ENCODE data around the gene RPL36. TPM values are rescaled to one million over a fixed set of nuclear protein-coding genes. Genes with fewer than 3 reads are reported as not detected.

The RPL36 gene
- total and polyA plus RNA-seq, 2 donors (not counting 1 experiment from before 2014, with no cell fraction given), result 341 to 864 TPM

GRCh38 chr19:5673752-5674151 lies 16.3 kb upstream of the RPL36 start:
- no peaks in the 10 kb centered on the region for H4K20me1 ChIP-seq (ENCODE audit: control insufficient read depth, extremely low read depth, insufficient read depth, low read length)
- no peaks in the 10 kb centered on the region for H3K79me2 ChIP-seq (ENCODE audit: control insufficient read depth, insufficient read depth, low read length)
- peaks cover 14% of the 10 kb centered on the region for H3K36me3 ChIP-seq (ENCODE audit: control insufficient read depth, insufficient read depth, low read length)
- H3K4me2 ChIP-seq (ENCODE audit: extremely low read depth, insufficient read depth, low read length), result no peak overlapping the region
- H2AFZ ChIP-seq (ENCODE audit: low read length), result no peak overlapping the region
- H3K27ac ChIP-seq (ENCODE audit: insufficient read depth, low read length), result no peak overlapping the region
- TF ChIP-seq, protein P1, sequence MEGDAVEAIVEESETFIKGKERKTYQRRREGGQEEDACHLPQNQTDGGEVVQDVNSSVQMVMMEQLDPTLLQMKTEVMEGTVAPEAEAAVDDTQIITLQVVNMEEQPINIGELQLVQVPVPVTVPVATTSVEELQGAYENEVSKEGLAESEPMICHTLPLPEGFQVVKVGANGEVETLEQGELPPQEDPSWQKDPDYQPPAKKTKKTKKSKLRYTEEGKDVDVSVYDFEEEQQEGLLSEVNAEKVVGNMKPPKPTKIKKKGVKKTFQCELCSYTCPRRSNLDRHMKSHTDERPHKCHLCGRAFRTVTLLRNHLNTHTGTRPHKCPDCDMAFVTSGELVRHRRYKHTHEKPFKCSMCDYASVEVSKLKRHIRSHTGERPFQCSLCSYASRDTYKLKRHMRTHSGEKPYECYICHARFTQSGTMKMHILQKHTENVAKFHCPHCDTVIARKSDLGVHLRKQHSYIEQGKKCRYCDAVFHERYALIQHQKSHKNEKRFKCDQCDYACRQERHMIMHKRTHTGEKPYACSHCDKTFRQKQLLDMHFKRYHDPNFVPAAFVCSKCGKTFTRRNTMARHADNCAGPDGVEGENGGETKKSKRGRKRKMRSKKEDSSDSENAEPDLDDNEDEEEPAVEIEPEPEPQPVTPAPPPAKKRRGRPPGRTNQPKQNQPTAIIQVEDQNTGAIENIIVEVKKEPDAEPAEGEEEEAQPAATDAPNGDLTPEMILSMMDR (conservative IDR thresholded peaks at IDR 0.05 in 1 of 2, IDR thresholded peaks at IDR 0.05 in 1 of 2; ENCODE audit: low read depth in 1 of 2, low read length in 2 of 2), result no peak
- TF ChIP-seq EZH2 (IDR thresholded peaks at IDR 0.05; ENCODE audit: low read length, missing control alignments), result no peak
- H3K9ac ChIP-seq (ENCODE audit: insufficient read depth, low read length), result no peak overlapping the region
- no peaks in the 10 kb centered on the region for H3K27me3 ChIP-seq (ENCODE audit: control insufficient read depth, insufficient read depth, low read length)
- no peaks in the 10 kb centered on the region for H3K4me1 ChIP-seq (ENCODE audit: control insufficient read depth, extremely low read depth, insufficient read depth, low read length)
- H3K4me3 ChIP-seq (replicated peaks in 1 of 4; ENCODE audit: control extremely low read depth in 1 of 4, insufficient read depth in 1 of 4, low read depth in 3 of 4, low read length in 4 of 4), result no peak overlapping the region
- H3K9me3 ChIP-seq (ENCODE audit: control insufficient read depth, insufficient read depth, low read depth, low read length), result no peaks in the 10 kb centered on the region
- no peak for DNase-seq (ENCODE audit: low read depth in 2 of 2)

- Histone ChIP-seq H3K79me2 (ENCODE audit: control insufficient read depth, insufficient read depth, low read length) (peaks cover 7% of the 10 kb centered on the region), H4K20me1 (ENCODE audit: control insufficient read depth, extremely low read depth, insufficient read depth, low read length) (no peaks in the 10 kb centered on the region), H3K27ac (ENCODE audit: insufficient read depth, low read length) (no peak overlapping the region), H3K9me3 (ENCODE audit: control insufficient read depth, insufficient read depth, low read depth, low read length) (no peaks in the 10 kb centered on the region), H3K9ac (ENCODE audit: insufficient read depth, low read length) (no peak overlapping the region), H3K36me3 (ENCODE audit: control insufficient read depth, insufficient read depth, low read length) (peaks cover 5% of the 10 kb centered on the region), H3K4me1 (ENCODE audit: control insufficient read depth, extremely low read depth, insufficient read depth, low read length) (peaks cover 4% of the 10 kb centered on the region), H3K4me2 (ENCODE audit: extremely low read depth, insufficient read depth, low read length) (no peak overlapping the region), H3K27me3 (ENCODE audit: control insufficient read depth, insufficient read depth, low read length) (no peaks in the 10 kb centered on the region), H3K4me3 (replicated peaks in 1 of 4; ENCODE audit: control extremely low read depth in 1 of 4, insufficient read depth in 1 of 4, low read depth in 3 of 4, low read length in 4 of 4) (no peak overlapping the region), H2AFZ (ENCODE audit: low read length) (no peak overlapping the region)
- no peak for DNase-seq (ENCODE audit: low read depth in 2 of 2)
- TF ChIP-seq, protein P1 (conservative IDR thresholded peaks at IDR 0.05 in 1 of 2, IDR thresholded peaks at IDR 0.05 in 1 of 2; ENCODE audit: low read depth in 1 of 2, low read length in 2 of 2), result no peak
- no peak for TF ChIP-seq EZH2 (IDR thresholded peaks at IDR 0.05; ENCODE audit: low read length, missing control alignments)
These were observed 15.4 kb upstream of the RPL36 start for GRCh38 chr19:5674714-5675113.

- Histone ChIP-seq H3K4me3 (replicated peaks in 1 of 4; ENCODE audit: control extremely low read depth in 1 of 4, insufficient read depth in 1 of 4, low read depth in 3 of 4, low read length in 4 of 4) (no peak overlapping the region), H3K36me3 (ENCODE audit: control insufficient read depth, insufficient read depth, low read length) (peaks cover 4% of the 10 kb centered on the region), H3K27me3 (ENCODE audit: control insufficient read depth, insufficient read depth, low read length) (no peaks in the 10 kb centered on the region), H3K9ac (ENCODE audit: insufficient read depth, low read length) (no peak overlapping the region), H2AFZ (ENCODE audit: low read length) (no peak overlapping the region), H3K27ac (ENCODE audit: insufficient read depth, low read length) (no peak overlapping the region), H3K4me1 (ENCODE audit: control insufficient read depth, extremely low read depth, insufficient read depth, low read length) (peaks cover 4% of the 10 kb centered on the region), H4K20me1 (ENCODE audit: control insufficient read depth, extremely low read depth, insufficient read depth, low read length) (no peaks in the 10 kb centered on the region), H3K79me2 (ENCODE audit: control insufficient read depth, insufficient read depth, low read length) (peaks cover 10% of the 10 kb centered on the region), H3K9me3 (ENCODE audit: control insufficient read depth, insufficient read depth, low read depth, low read length) (no peaks in the 10 kb centered on the region), H3K4me2 (ENCODE audit: extremely low read depth, insufficient read depth, low read length) (no peak overlapping the region)
- no peak for DNase-seq (ENCODE audit: low read depth in 2 of 2)
- TF ChIP-seq, protein P1 (conservative IDR thresholded peaks at IDR 0.05 in 1 of 2, IDR thresholded peaks at IDR 0.05 in 1 of 2; ENCODE audit: low read depth in 1 of 2, low read length in 2 of 2), result no peak
- no peak for TF ChIP-seq EZH2 (IDR thresholded peaks at IDR 0.05; ENCODE audit: low read length, missing control alignments)
These were observed 13.9 kb upstream of the RPL36 start for GRCh38 chr19:5676105-5676771.
